Measurements from ENCODE around the gene TCF12.

Gene TCF12

GRCh38 chr15:57056357-57056756 is 137.9 kb downstream of the TCF12 start:
- no peak for TF ChIP-seq CTCF (IDR thresholded peaks at IDR 0.05; ENCODE audit: control insufficient read depth, extremely low read depth, insufficient read depth)
- H3K4me3 ChIP-seq (ENCODE audit: low read depth, low read length): no peak overlapping the region
- DNase-seq (ENCODE audit: low read depth): no peak

GRCh38 chr15:57057134-57057930 is 138.9 kb downstream of the TCF12 start:
- DNase-seq (ENCODE audit: low read depth): no peak
- no peak for TF ChIP-seq CTCF (IDR thresholded peaks at IDR 0.05; ENCODE audit: control insufficient read depth, extremely low read depth, insufficient read depth)
- no peak overlapping the region for H3K4me3 ChIP-seq (ENCODE audit: low read depth, low read length)

- no peak overlapping the region for H3K4me3 ChIP-seq (ENCODE audit: low read depth, low read length)
- DNase-seq (ENCODE audit: low read depth): no peak
- no peak for TF ChIP-seq CTCF (IDR thresholded peaks at IDR 0.05; ENCODE audit: control insufficient read depth, extremely low read depth, insufficient read depth)
These were observed 140.7 kb downstream of the TCF12 start for GRCh38 chr15:57059026-57059660.

- no peak for DNase-seq (ENCODE audit: low read depth)
- TF ChIP-seq CTCF (IDR thresholded peaks at IDR 0.05; ENCODE audit: control insufficient read depth, extremely low read depth, insufficient read depth): no peak
- no peak overlapping the region for H3K4me3 ChIP-seq (ENCODE audit: low read depth, low read length)
These were observed 142.4 kb downstream of the TCF12 start for GRCh38 chr15:57060799-57061198.

GRCh38 chr15:57061281-57061680 is 142.8 kb downstream of the TCF12 start:
- TF ChIP-seq CTCF (IDR thresholded peaks at IDR 0.05; ENCODE audit: control insufficient read depth, extremely low read depth, insufficient read depth): no peak
- no peak for DNase-seq (ENCODE audit: low read depth)
- no peak overlapping the region for H3K4me3 ChIP-seq (ENCODE audit: low read depth, low read length)

GRCh38 chr15:57061696-57062095 is 143.3 kb downstream of the TCF12 start:
- H3K4me3 ChIP-seq (ENCODE audit: low read depth, low read length): no peak overlapping the region
- no peak for TF ChIP-seq CTCF (IDR thresholded peaks at IDR 0.05; ENCODE audit: control insufficient read depth, extremely low read depth, insufficient read depth)
- DNase-seq (ENCODE audit: low read depth): no peak
